ENCODE results near the gene PTPRM.

Gene PTPRM

DNA sequence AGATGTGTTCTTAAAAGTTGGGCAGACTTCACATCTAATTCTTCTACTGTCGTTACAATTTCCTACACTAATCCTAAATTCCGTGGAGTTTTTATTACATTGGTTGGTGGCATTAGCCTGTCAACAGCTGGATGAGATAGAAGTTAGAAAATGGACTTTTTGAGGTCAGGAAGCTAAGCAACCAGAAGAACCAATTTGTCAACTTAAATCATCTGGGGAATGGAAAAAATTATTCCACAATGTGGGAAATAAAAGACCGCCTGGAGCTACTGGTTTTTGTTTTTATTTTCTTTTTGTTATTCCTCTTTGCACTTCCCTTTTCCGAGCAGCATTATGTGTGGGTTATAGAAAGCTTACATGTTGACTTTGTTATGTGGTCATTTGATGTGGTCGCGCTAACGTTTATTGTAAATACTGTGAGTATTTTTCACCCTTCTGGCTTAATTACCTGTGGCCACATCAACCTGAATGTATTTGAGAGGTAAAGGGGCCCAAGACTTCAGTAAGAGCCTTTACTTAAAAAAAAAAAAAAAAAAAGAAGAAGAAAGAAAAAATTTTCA, 75.3 kb downstream of the PTPRM start:
- H3K79me2 ChIP-seq (ENCODE audit: control insufficient read depth, low read length): no peaks in the 10 kb centered on the region
- no peak overlapping the region for H3K4me3 ChIP-seq (ENCODE audit: low read length)
- TF ChIP-seq EZH2phosphoT487 (IDR thresholded peaks at IDR 0.05; ENCODE audit: borderline replicate concordance, low read length) (no peak), CTCF (IDR thresholded peaks at IDR 0.05; ENCODE audit: low read depth, low read length, poor library complexity, severe bottlenecking) (no peak)
- H3K4me1 ChIP-seq (ENCODE audit: control insufficient read depth, low read length): no peaks in the 10 kb centered on the region
- no peaks in the 10 kb centered on the region for H3F3A ChIP-seq (ENCODE audit: control insufficient read depth, insufficient read depth)
- no peaks in the 10 kb centered on the region for H3K27me3 ChIP-seq (ENCODE audit: control insufficient read depth, low read length)
- H3K9me3 ChIP-seq (ENCODE audit: control insufficient read depth, insufficient read depth, low read length): no peaks in the 10 kb centered on the region
- no peak overlapping the region for H3K27ac ChIP-seq (ENCODE audit: low read depth, low read length)
- no peaks in the 10 kb centered on the region for H3K36me3 ChIP-seq (ENCODE audit: control insufficient read depth, low read length)
- no peaks in the 10 kb centered on the region for H4K20me1 ChIP-seq (ENCODE audit: control insufficient read depth, insufficient read depth, low read depth, low read length)
- H3K4me2 ChIP-seq (ENCODE audit: low read length): no peak overlapping the region
- H3K9me2 ChIP-seq (replicated peaks; ENCODE audit: control insufficient read depth, low read length): no peaks in the 10 kb centered on the region

DNA sequence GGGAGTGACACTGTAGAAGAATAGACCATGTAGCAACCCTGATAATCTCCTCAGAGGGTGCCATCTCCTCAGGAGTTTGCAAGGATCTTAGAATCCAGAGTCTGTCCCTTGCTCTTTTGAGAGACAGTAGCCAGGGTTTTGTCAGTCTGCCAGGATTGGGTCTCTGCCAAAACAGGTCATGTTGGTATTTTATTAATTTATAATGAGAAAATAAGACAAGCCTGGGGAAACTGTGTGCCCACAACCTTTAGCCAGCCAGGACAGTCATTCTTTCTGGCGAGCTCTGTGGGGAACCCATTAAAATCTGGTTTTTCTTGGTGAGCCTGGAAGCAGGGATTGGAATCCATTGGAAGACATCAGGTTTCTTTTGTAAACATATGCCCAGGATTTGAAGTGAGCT, 78.6 kb downstream of the PTPRM start:
- no peaks in the 10 kb centered on the region for H3K4me1 ChIP-seq (ENCODE audit: control insufficient read depth, low read length)
- no peaks in the 10 kb centered on the region for H3K36me3 ChIP-seq (ENCODE audit: control insufficient read depth, low read length)
- TF ChIP-seq CTCF (IDR thresholded peaks at IDR 0.05; ENCODE audit: low read depth, low read length, poor library complexity, severe bottlenecking): no peak
- no peak for TF ChIP-seq EZH2phosphoT487 (IDR thresholded peaks at IDR 0.05; ENCODE audit: borderline replicate concordance, low read length)
- H3K27me3 ChIP-seq (ENCODE audit: control insufficient read depth, low read length): no peaks in the 10 kb centered on the region
- H3K9me2 ChIP-seq (replicated peaks; ENCODE audit: control insufficient read depth, low read length): no peaks in the 10 kb centered on the region
- H3K9me3 ChIP-seq (ENCODE audit: control insufficient read depth, insufficient read depth, low read length): no peaks in the 10 kb centered on the region
- H3K4me3 ChIP-seq (ENCODE audit: low read length): no peak overlapping the region
- H3K27ac ChIP-seq (ENCODE audit: low read depth, low read length): no peak overlapping the region
- no peaks in the 10 kb centered on the region for H3K79me2 ChIP-seq (ENCODE audit: control insufficient read depth, low read length)
- H4K20me1 ChIP-seq (ENCODE audit: control insufficient read depth, insufficient read depth, low read depth, low read length): no peaks in the 10 kb centered on the region
- no peak overlapping the region for H3K4me2 ChIP-seq (ENCODE audit: low read length)
- H3F3A ChIP-seq (ENCODE audit: control insufficient read depth, insufficient read depth): no peaks in the 10 kb centered on the region

DNA sequence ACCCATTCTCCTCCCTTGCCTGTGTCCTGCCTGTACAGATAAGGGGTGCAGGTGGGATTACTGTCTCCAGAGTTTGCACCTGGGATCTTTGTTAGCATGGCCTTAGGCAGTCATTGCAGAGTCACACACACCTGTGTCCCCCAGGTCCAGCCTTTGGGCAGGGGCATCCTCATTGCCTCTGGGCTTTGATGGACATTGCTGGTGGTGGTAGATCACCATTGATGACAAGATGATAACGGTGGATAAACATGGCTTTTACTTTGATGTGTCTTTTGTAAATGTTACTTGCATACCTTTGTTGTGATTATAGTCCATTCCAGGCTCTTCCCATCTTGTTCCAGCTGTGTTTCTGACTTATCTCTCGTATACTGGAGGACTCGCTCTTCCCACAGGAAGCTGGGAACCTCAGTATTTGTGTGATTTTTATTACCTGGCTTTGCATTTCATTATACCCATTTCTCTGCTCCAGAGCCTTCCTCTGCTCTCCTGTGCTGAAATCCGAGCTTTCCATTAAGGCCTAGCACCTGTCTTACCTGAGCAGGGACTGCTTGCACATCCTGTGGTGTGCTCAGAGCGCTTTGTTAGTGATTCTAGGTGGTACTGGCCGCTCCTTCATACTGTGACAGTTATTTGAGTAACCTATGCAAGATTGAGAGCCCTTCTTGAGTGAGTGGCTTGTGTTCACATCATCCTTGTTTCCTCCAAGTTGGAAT, 79.2 kb downstream of the PTPRM start:
- no peaks in the 10 kb centered on the region for H4K20me1 ChIP-seq (ENCODE audit: control insufficient read depth, insufficient read depth, low read depth, low read length)
- H3F3A ChIP-seq (ENCODE audit: control insufficient read depth, insufficient read depth): no peaks in the 10 kb centered on the region
- H3K36me3 ChIP-seq (ENCODE audit: control insufficient read depth, low read length): no peaks in the 10 kb centered on the region
- no peaks in the 10 kb centered on the region for H3K79me2 ChIP-seq (ENCODE audit: control insufficient read depth, low read length)
- TF ChIP-seq CTCF (IDR thresholded peaks at IDR 0.05; ENCODE audit: low read depth, low read length, poor library complexity, severe bottlenecking) (no peak), EZH2phosphoT487 (IDR thresholded peaks at IDR 0.05; ENCODE audit: borderline replicate concordance, low read length) (no peak)
- H3K27ac ChIP-seq (ENCODE audit: low read depth, low read length): no peak overlapping the region
- H3K4me2 ChIP-seq (ENCODE audit: low read length): no peak overlapping the region
- H3K4me3 ChIP-seq (ENCODE audit: low read length): no peak overlapping the region
- H3K9me2 ChIP-seq (replicated peaks; ENCODE audit: control insufficient read depth, low read length): no peaks in the 10 kb centered on the region
- no peaks in the 10 kb centered on the region for H3K27me3 ChIP-seq (ENCODE audit: control insufficient read depth, low read length)
- no peaks in the 10 kb centered on the region for H3K9me3 ChIP-seq (ENCODE audit: control insufficient read depth, insufficient read depth, low read length)
- H3K4me1 ChIP-seq (ENCODE audit: control insufficient read depth, low read length): no peaks in the 10 kb centered on the region
